Measurements from ENCODE around the gene GJC2. TPM values are rescaled to one million over a fixed set of nuclear protein-coding genes. Genes with fewer than 3 reads are reported as not detected.

The GJC2 gene
- total RNA-seq, 1 experiment from 2014 or later = 1.6 TPM

- Histone ChIP-seq H3K79me2 (ENCODE audit: insufficient read depth, low read length) (no peaks in the 10 kb centered on the region), H3K27ac (ENCODE audit: insufficient read length, low read depth, low read length) (no peak overlapping the region), H4K5ac (ENCODE audit: insufficient read length, low read depth, low read length) (no peak overlapping the region), H4K20me1 (ENCODE audit: control insufficient read depth, insufficient read depth, insufficient read length) (no peaks in the 10 kb centered on the region), H2BK15ac (ENCODE audit: low read depth, low read length) (no peak overlapping the region), H4K8ac (replicated peaks; ENCODE audit: insufficient read length, low read depth, low read length) (no peak overlapping the region), H3K23me2 (ENCODE audit: insufficient read length, low read depth, low read length, poor library complexity, severe bottlenecking) (peaks cover 10% of the 10 kb centered on the region), H3K79me1 (ENCODE audit: insufficient read depth, low read depth, low read length, poor library complexity, severe bottlenecking) (peaks cover 3% of the 10 kb centered on the region), H2BK5ac (ENCODE audit: insufficient read length, low read length) (no peak overlapping the region), H2AFZ (ENCODE audit: low read length) (no peak overlapping the region), H3K4ac (ENCODE audit: low read depth, low read length) (no peak overlapping the region), H2BK12ac (ENCODE audit: insufficient read length, low read depth, low read length) (no peak overlapping the region), H3K27me3 (ENCODE audit: insufficient read depth, low read length) (no peaks in the 10 kb centered on the region), H3K14ac (ENCODE audit: insufficient read depth, low read length) (no peak overlapping the region), H3K9ac (ENCODE audit: extremely low read depth, insufficient read length, low read length) (no peak overlapping the region), H3K4me1 (ENCODE audit: insufficient read depth, low read length) (no peaks in the 10 kb centered on the region), H3K23ac (ENCODE audit: insufficient read length, low read depth, low read length) (no peak overlapping the region), H3T11ph (ENCODE audit: low read length) (no peak overlapping the region), H3K9me3 (ENCODE audit: control insufficient read depth, low read depth, low read length) (no peaks in the 10 kb centered on the region), H3K56ac (ENCODE audit: insufficient read length, low read depth, low read length) (no peak overlapping the region), H2BK120ac (ENCODE audit: low read depth, low read length, poor library complexity, severe bottlenecking) (no peak overlapping the region), H2BK20ac (ENCODE audit: low read depth, low read length, poor library complexity, severe bottlenecking) (no peak overlapping the region), H4K91ac (ENCODE audit: insufficient read length, low read depth, low read length) (no peak overlapping the region), H2AK5ac (ENCODE audit: insufficient read length, low read length) (no peak overlapping the region), H3K4me2 (ENCODE audit: insufficient read depth, insufficient read length, low read length) (no peak overlapping the region), H3K18ac (ENCODE audit: insufficient read length, low read depth, low read length) (no peak overlapping the region)
- Mint-ChIP-seq H3K36me3 (ENCODE audit: insufficient read depth in 1 of 3, low read depth in 3 of 3) (peaks cover 7 to 8% (median 7%) of the 10 kb centered on the region in 3 experiments; a peak in 6 of 7 replicates), H3K27me3 (ENCODE audit: low read depth) (peaks cover 16% of the 10 kb centered on the region), H3K27ac (no peak overlapping the region), H3K4me1 (peaks cover 12 to 15% of the 10 kb centered on the region in 2 experiments), H3K4me3 (no peak overlapping the region), H3K9me3 (peaks cover 6 to 13% of the 10 kb centered on the region in 2 experiments)
- TF ChIP-seq CTCF (conservative IDR thresholded peaks at IDR 0.05) = no peak
- WGBS (ENCODE audit: extremely low coverage, insufficient read length, low lambda C conversion rate) = no CpG with 5 or more reads among the region's 7 CpGs
- DNase-seq = no peak
Observed at GRCh38 chr1:228112167-228112566, 37.6 kb upstream of the GJC2 start.

All from H9 (cell line).